ENCODE results near the gene RTN4. TPM values are rescaled to one million over a fixed set of nuclear protein-coding genes. Genes with fewer than 3 reads are reported as not detected.
A peak's percentile ranks its signal among the peaks of the same experiment; 100 is the strongest.

The RTN4 gene
- total RNA-seq, 1 experiment from 2014 or later = 513 TPM

DNA sequence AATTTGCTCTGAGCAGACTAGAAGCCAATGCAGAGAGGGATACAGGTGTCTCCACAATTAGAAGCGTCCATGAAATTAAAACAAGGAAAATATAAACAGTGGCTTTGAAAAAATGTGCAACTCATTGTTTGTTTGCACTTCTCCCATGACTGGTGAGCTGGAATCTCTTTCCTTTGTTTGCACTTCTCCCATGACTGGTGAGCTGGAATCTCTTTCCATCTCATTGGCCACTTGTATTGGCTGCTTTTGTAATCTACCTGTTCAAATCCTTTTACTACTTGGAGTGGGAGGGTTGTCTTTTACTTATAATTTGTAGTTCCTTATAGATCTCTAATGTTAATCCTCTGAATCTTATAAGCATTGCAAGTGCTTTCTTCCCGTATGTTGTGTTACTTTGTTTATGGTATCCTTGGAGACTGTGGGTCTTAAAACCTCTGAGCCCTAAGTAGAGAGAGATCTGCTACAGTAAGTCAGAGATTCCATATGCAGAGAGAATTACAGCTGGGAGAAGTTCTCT, 94.1 kb downstream of the RTN4 start:
- H3K36me3 ChIP-seq (ENCODE audit: control insufficient read depth, insufficient read depth, low read length) = no peaks in the 10 kb centered on the region
- ChIA-PET POLR2A (interaction anchor here (0.6 to 1.7 kb wide), 5 partner anchors 18 to 206 kb away, joined by 3 to 5 read pairs (median 3); no protein-coding TSS in a partner anchor), CTCF (interaction anchor here (0.6 to 2.0 kb wide), 2 partner anchors 46 to 56 kb away, joined by 3 to 7 read pairs; no protein-coding TSS in a partner anchor)
- peak; percentile 79 for ATAC-seq
- TF ChIP-seq TCF7L2 (IDR thresholded peaks at IDR 0.05; ENCODE audit: low read depth, low read length) = peak; percentile 46; the same call in 1 of the 2 replicates
- TF ChIP-seq, protein P1, sequence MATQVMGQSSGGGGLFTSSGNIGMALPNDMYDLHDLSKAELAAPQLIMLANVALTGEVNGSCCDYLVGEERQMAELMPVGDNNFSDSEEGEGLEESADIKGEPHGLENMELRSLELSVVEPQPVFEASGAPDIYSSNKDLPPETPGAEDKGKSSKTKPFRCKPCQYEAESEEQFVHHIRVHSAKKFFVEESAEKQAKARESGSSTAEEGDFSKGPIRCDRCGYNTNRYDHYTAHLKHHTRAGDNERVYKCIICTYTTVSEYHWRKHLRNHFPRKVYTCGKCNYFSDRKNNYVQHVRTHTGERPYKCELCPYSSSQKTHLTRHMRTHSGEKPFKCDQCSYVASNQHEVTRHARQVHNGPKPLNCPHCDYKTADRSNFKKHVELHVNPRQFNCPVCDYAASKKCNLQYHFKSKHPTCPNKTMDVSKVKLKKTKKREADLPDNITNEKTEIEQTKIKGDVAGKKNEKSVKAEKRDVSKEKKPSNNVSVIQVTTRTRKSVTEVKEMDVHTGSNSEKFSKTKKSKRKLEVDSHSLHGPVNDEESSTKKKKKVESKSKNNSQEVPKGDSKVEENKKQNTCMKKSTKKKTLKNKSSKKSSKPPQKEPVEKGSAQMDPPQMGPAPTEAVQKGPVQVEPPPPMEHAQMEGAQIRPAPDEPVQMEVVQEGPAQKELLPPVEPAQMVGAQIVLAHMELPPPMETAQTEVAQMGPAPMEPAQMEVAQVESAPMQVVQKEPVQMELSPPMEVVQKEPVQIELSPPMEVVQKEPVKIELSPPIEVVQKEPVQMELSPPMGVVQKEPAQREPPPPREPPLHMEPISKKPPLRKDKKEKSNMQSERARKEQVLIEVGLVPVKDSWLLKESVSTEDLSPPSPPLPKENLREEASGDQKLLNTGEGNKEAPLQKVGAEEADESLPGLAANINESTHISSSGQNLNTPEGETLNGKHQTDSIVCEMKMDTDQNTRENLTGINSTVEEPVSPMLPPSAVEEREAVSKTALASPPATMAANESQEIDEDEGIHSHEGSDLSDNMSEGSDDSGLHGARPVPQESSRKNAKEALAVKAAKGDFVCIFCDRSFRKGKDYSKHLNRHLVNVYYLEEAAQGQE (IDR thresholded peaks at IDR 0.05; ENCODE audit: insufficient read depth in 1 of 2, low read depth in 2 of 2, low read length in 1 of 2) = no peak
- TF ChIP-seq POLR2AphosphoS5 (IDR thresholded peaks at IDR 0.05; ENCODE audit: low read depth, low read length) = peak; percentile 64
- H3K27me3 ChIP-seq (ENCODE audit: control insufficient read depth, insufficient read depth, low read length) = no peaks in the 10 kb centered on the region
- no peak overlapping the region; a peak in 1 of 4 replicates for H3K4me3 ChIP-seq (ENCODE audit: low read depth in 2 of 2, low read length in 2 of 2)
- in situ Hi-C loops (cut with HindIII; ENCODE audit: low pct_unique_long_range_greater_than_20kb, low sequenced_read_pairs) (no loop called here), intact Hi-C loops (cut with micrococcal nuclease; ENCODE audit: unreplicated experiment) (no loop called here)
- peaks cover 65% of the 10 kb centered on the region for H3K4me1 ChIP-seq (ENCODE audit: control insufficient read depth, insufficient read depth, low read length)
- no TSS peak for BruUV-seq (replicated peaks)
- peak; percentile 81 for DNase-seq (ENCODE audit: low read depth, low spot score)
- peak overlapping the region; percentile 96 for H3K27ac ChIP-seq (ENCODE audit: low read length)
- no peaks in the 10 kb centered on the region; the same call in 1 of the 2 replicates for H3K9me3 ChIP-seq (ENCODE audit: control insufficient read depth, insufficient read depth, low read depth, low read length)

- ChIA-PET POLR2A (interaction anchor here (0.6 to 1.7 kb wide), 5 partner anchors 18 to 206 kb away, joined by 3 to 5 read pairs (median 3); no protein-coding TSS in a partner anchor), CTCF (interaction anchor here (0.5 to 2.0 kb wide), 2 partner anchors 23 to 56 kb away, joined by 3 to 7 read pairs; no protein-coding TSS in a partner anchor)
- TF ChIP-seq SIN3A (IDR thresholded peaks at IDR 0.05; ENCODE audit: borderline replicate concordance, insufficient read depth, low read depth, low read length) (no peak), TCF7L2 (IDR thresholded peaks at IDR 0.05; ENCODE audit: low read depth, low read length) (no peak), POLR2AphosphoS5 (IDR thresholded peaks at IDR 0.05; ENCODE audit: low read depth, low read length) (no peak)
- TF ChIP-seq, protein P2, sequence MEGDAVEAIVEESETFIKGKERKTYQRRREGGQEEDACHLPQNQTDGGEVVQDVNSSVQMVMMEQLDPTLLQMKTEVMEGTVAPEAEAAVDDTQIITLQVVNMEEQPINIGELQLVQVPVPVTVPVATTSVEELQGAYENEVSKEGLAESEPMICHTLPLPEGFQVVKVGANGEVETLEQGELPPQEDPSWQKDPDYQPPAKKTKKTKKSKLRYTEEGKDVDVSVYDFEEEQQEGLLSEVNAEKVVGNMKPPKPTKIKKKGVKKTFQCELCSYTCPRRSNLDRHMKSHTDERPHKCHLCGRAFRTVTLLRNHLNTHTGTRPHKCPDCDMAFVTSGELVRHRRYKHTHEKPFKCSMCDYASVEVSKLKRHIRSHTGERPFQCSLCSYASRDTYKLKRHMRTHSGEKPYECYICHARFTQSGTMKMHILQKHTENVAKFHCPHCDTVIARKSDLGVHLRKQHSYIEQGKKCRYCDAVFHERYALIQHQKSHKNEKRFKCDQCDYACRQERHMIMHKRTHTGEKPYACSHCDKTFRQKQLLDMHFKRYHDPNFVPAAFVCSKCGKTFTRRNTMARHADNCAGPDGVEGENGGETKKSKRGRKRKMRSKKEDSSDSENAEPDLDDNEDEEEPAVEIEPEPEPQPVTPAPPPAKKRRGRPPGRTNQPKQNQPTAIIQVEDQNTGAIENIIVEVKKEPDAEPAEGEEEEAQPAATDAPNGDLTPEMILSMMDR (IDR thresholded peaks at IDR 0.05) = no peak
- TF ChIP-seq, protein P1 (IDR thresholded peaks at IDR 0.05; ENCODE audit: insufficient read depth in 1 of 2, low read depth in 2 of 2, low read length in 1 of 2) = no peak
Measured at GRCh38 chr2:54955358-54956110, 94.7 kb downstream of the RTN4 start.

More at GRCh38 chr2:54955358-54956110, 94.7 kb downstream of the RTN4 start:
- Histone ChIP-seq H3K4me1 (ENCODE audit: control insufficient read depth, insufficient read depth, low read length) (peaks cover 65% of the 10 kb centered on the region), H3K9me3 (ENCODE audit: control insufficient read depth, insufficient read depth, low read depth, low read length) (no peaks in the 10 kb centered on the region; the same call in 1 of the 2 replicates), H3K36me3 (ENCODE audit: control insufficient read depth, insufficient read depth, low read length) (no peaks in the 10 kb centered on the region), H3K27me3 (ENCODE audit: control insufficient read depth, insufficient read depth, low read length) (no peaks in the 10 kb centered on the region), H3K27ac (ENCODE audit: low read length) (peak overlapping the region; percentile 96), H3K4me3 (ENCODE audit: low read depth in 2 of 2, low read length in 2 of 2) (no peak overlapping the region)
- intact Hi-C loops (cut with micrococcal nuclease; ENCODE audit: unreplicated experiment) = no loop called here
- ATAC-seq = peak; percentile 40; the same call in 1 of the 2 replicates
- in situ Hi-C loops (cut with HindIII; ENCODE audit: low pct_unique_long_range_greater_than_20kb, low sequenced_read_pairs) = no loop called here
- no peak for DNase-seq (ENCODE audit: low read depth, low spot score)
- no TSS peak for BruUV-seq (replicated peaks)

All from Panc1 (cell line).